Measurements from ENCODE around the gene PCAT7.
"Not testable (repeated sequence)": the region's sequence is repeated elsewhere in the genome, so short reads cannot be mapped to it uniquely, and the experiment has no call there.

The PCAT7 gene

GRCh38 chr9:94554439-94555331, at the start of gene PCAT7:
Gene PCAT7, plus strand, starts transcription at chr9:94555083.
- no peak for DNase-seq (ENCODE audit: low read depth in 3 of 3)

- DNase-seq (ENCODE audit: low read depth in 3 of 3) = not testable (repeated sequence)
Observed at GRCh38 chr9:94506370-94506769, 48.5 kb upstream of the PCAT7 start.

GRCh38 chr9:94507531-94508258, 47.2 kb upstream of the PCAT7 start:
- no peak for DNase-seq (ENCODE audit: low read depth in 3 of 3)

GRCh38 chr9:94511134-94511954, 43.5 kb upstream of the PCAT7 start:
- DNase-seq (ENCODE audit: low read depth in 3 of 3) = no peak

GRCh38 chr9:94511955-94512265, 43.0 kb upstream of the PCAT7 start:
- DNase-seq (ENCODE audit: low read depth in 3 of 3) = no peak

GRCh38 chr9:94514722-94515121, 40.2 kb upstream of the PCAT7 start:
- no peak for DNase-seq (ENCODE audit: low read depth in 3 of 3)

GRCh38 chr9:94517254-94517653, 37.6 kb upstream of the PCAT7 start:
- no peak for DNase-seq (ENCODE audit: low read depth in 3 of 3)

GRCh38 chr9:94525396-94526035, 29.4 kb upstream of the PCAT7 start:
- DNase-seq (ENCODE audit: low read depth in 3 of 3) = no peak

- no peak for DNase-seq (ENCODE audit: low read depth in 3 of 3)
Observed at GRCh38 chr9:94526271-94526670, 28.6 kb upstream of the PCAT7 start.

- DNase-seq (ENCODE audit: low read depth in 3 of 3) = no peak
Observed at GRCh38 chr9:94526951-94527350, 27.9 kb upstream of the PCAT7 start.

- no peak for DNase-seq (ENCODE audit: low read depth in 3 of 3)
Observed at GRCh38 chr9:94528886-94529285, 26.0 kb upstream of the PCAT7 start.

- no peak for DNase-seq (ENCODE audit: low read depth in 3 of 3)
Observed at GRCh38 chr9:94533155-94533554, 21.7 kb upstream of the PCAT7 start.

GRCh38 chr9:94533601-94534000, 21.3 kb upstream of the PCAT7 start:
- DNase-seq (ENCODE audit: low read depth in 3 of 3) = no peak

- DNase-seq (ENCODE audit: low read depth in 3 of 3) = no peak
Observed at GRCh38 chr9:94534901-94535300, 20.0 kb upstream of the PCAT7 start.

- no peak for DNase-seq (ENCODE audit: low read depth in 3 of 3)
Observed at GRCh38 chr9:94538908-94539307, 16.0 kb upstream of the PCAT7 start.

GRCh38 chr9:94544335-94544734, 10.5 kb upstream of the PCAT7 start:
- not testable (repeated sequence) for DNase-seq (ENCODE audit: low read depth in 3 of 3)

GRCh38 chr9:94545940-94546339, 8.9 kb upstream of the PCAT7 start:
- DNase-seq (ENCODE audit: low read depth in 3 of 3) = no peak

- DNase-seq (ENCODE audit: low read depth in 3 of 3) = no peak
Observed at GRCh38 chr9:94553029-94553938, 1.6 kb upstream of the PCAT7 start.

- no peak for DNase-seq (ENCODE audit: low read depth in 3 of 3)
Observed at GRCh38 chr9:94554078-94554438, 825 bp upstream of the PCAT7 start.

- DNase-seq (ENCODE audit: low read depth in 3 of 3) = no peak
Observed at GRCh38 chr9:94557376-94557775, 2.5 kb downstream of the PCAT7 start.

GRCh38 chr9:94560237-94560636, 5.4 kb downstream of the PCAT7 start:
- DNase-seq (ENCODE audit: low read depth in 3 of 3) = no peak

All from stimulated activated CD4-positive, alpha-beta T cell treated with anti-CD3 and anti-CD28 coated beads, TNF-alpha, amount 100 ng/mL, for 4 hours (primary cell).